SK-N-MC (cell line): ENCODE measurements around the gene OTUD5.
A peak's percentile ranks its signal among the peaks of the same experiment; 100 is the strongest.

Source experiments
- EZH2 ChIP-seq: fragments of 200-600 bp; sonication (generic); IDR thresholded peaks from one replicate; pipeline ENCODE4 v1.6.1; 2017; ENCODE audit warnings: antibody characterized with exemption
- POLR2AphosphoS5 ChIP-seq: IDR thresholded peaks from 2 replicates; pipeline ENCODE4 v1.6.1; 2012; ENCODE audit warnings: mild to moderate bottlenecking, low read depth, low read length, borderline replicate concordance

- TF ChIP-seq EZH2 (no peak), POLR2AphosphoS5 (peak; percentile 66; the same call in 1 of the 2 replicates)
These were observed 65.8 kb downstream of the OTUD5 start for GRCh38 chrX:48891402-48892288.
